Measurements from ENCODE around the gene PAGR1.
"Not testable (repeated sequence)": the region's sequence is repeated elsewhere in the genome, so short reads cannot be mapped to it uniquely, and the experiment has no call there.

The PAGR1 gene

DNA sequence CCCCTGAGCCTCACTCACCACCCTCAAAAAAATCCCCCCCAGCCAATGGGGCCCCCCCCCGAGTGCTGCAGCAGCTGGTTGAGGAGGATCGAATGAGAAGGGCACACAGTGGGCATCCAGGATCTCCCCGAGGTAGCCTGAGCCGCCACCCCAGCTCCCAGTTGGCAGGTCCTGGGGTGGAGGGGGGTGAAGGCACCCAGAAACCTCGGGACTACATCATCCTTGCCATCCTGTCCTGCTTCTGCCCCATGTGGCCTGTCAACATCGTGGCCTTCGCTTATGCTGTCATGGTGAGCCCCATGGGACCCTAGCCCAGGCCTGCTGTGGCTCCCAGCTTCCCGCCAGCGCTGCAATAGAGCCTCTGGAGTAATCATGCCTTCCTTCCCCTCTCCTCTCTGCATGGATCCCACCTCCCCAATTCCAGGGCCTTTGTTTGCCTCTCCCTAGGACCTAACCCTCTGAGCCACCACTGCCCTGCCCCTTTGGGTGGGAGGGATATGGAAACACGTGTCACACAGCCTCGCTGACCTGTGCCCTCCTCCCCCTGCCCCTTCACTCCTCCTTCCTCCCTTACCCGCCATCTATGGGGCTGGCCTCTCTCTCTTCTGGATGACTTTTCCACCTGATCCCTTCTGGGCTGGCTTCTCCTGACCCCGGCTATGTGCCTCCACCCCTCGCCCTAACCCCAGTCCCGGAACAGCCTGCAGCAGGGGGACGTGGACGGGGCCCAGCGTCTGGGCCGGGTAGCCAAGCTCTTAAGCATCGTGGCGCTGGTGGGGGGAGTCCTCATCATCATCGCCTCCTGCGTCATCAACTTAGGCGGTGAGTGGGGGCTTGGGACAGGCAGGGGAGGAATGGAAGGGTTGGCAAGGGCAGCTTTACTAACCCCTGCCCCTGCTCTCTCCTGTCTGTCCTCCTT, 2.0 kb upstream of the PAGR1 start:
- no peak for DNase-seq

DNA sequence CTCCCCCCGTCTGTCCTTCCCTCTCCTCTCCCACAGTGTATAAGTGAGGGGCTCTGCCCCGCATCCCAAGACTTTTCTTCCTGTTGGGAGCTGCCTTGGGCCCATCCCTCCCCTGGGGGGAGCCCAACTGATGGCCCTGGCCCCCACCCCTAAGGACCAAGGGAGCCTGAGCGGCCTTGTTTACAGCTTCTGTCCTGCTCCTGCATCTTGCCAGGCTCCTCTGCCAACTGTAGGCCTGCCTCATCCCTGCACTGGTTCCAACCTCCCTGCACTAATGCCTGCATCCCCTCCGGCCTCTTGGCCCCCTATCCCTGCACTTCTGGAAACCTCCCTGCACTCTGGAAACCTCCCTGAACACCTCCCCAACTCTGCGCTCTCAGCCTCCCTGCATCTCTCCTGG, 1.4 kb upstream of the PAGR1 start:
- no peak for DNase-seq

DNA sequence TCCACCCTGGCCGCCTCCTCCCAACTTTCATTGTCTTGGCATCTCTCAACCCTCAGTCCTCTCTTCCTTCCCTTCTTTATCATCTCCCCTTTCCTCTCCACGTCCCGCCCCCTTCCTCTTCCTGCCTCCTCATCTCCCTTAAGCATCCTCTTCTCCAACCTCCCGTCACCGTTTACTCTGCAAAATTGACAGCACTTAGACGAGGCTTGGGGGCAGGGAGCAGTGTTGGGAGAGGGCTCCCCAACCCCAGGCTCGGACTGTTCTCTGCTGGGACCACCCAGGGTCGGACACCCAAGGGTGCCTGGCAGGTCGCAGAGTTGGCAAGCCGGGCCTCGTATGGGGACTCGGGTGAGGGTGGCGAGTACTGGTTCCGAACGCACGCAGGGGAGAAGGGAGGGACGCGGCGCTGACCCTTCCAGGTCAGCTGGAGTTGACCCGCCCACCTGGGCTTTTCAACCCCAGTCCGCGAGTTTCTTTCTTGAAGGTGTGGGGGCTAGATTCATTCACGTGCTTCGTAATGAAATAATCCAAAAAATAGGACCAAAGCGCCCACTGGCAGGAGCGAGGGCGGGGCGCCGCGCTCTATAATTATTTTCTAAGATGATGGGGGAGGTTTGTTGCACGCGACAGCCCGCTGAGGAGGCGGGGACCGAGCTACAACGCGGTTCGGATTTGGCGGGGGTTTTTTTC, 775 bp upstream of the PAGR1 start:
- peak in 1 of 2 experiments; percentile 27 for DNase-seq

DNA sequence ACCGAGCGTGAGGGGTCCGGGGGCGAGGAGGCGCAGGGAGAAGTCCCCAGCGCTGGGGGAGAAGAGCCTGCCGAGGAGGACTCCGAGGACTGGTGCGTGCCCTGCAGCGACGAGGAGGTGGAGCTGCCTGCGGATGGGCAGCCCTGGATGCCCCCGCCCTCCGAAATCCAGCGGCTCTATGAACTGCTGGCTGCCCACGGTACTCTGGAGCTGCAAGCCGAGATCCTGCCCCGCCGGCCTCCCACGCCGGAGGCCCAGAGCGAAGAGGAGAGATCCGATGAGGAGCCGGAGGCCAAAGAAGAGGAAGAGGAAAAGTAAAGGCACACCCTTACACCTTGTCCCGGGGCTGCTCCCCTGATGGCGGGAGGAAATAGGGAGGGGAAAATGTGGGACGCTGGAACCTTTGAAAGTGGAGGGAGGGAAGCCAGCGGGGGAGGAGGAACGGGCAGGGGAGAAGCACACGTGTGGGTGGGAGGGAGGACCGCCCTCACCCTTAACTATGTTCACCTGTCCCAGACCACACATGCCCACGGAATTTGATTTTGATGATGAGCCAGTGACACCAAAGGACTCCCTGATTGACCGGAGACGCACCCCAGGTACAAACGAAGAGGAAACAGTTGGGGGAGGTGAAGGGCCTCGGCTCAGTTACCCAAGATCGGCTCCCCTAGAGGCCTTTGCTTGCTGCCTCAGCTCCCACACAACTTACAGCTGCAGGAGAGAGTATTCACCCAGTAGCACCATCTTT, 916 bp downstream of the PAGR1 start:
- peak; percentile 45 to 89 for DNase-seq

DNA sequence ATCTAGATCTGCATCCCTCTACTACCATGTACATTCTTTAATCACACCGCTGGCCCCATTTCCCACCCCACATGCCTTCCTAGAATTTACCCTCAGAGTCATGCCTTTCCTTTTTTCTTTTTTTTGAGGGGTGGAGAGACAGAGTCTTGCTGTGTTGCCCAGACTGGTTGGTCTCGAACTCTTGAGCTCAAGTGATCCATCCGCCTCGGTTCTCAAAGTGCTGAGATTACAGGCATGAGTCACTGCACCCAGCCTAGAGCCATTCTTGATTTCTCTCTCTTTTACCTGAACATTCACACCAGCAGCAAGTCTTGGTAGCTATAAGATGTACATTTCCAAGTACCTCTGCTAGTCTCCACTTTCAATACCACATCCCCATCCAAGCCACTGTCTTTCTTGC, 2.1 kb downstream of the PAGR1 start:
- no peak for DNase-seq

GRCh38 chr16:29819506-29819905, 3.6 kb downstream of the PAGR1 start:
- DNase-seq, result no peak

GRCh38 chr16:29820271-29820701, 4.3 kb downstream of the PAGR1 start, which contains the start of gene MVP:
Gene MVP, plus strand, starts transcription at chr16:29820462. Its CDS starts 10,088 bp downstream, at chr16:29830550.
- DNase-seq, result peak in 1 of 2 experiments; percentile 71

DNA sequence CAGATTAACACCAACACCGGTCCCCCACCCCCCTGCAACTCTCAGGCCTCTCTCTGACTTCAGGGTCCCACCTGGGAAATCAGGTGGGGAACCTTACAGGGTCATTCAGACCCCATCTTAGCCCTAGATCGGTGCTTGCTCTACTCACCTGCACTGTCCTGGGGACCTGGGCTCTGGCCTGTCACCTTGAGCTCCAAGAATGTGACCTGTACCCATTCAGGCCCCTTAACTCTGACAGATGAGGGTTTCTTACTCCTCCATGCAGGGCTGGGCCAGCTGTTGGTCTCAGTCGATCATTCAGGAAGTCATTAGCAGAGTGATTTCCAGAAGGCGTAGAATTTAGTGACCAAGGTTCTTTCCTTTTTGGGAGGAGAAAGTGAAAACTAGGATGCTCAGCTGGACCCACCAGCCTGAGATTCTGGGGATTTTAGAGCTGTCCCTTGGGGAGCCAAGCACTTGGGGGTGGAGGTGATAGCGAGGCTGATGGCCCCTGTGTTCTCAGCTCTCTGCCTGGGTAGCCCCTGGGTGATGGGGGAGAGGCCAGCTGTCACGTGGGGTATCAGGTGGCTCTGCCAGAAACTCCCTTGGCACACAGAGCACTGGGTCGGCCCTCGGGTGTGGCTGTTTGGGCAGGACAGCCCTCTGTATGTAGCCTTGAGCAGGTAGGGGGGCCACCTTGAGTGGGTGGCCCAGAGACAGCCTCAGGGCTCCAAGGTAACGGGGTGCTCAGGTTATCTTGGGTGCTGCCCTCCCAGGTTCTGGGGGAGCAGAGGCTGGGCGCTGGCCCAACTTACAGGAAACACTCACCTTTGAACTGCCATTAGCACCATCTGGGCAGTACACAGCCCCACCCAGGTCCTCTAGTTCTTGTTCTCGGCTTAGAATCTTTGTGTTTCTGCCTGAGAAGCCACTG, 5.0 kb downstream of the PAGR1 start:
- DNase-seq, result peak; percentile 45 to 69

DNA sequence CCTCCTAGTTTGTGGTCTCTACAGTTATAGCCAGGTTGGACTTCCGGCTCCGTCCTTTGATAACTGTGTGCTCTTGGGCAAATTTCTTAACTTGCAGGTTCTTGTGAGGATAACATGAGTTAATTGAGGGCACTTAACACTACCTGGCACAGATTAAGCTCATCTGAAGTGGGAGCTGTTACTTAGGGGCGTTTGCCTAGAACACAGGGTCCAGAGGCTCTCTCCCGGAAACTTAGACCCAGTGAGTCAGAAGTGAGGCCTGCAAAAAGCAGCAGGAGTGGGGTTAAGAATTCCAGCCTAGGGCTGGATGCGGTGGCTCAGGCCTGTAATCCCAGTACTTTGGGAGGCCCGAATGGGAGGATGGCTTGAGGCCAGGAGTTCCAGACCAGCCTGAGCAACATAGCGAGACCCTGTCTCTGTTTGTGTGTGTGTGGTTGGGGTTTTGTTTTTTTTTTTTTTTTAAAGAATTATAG, 5.7 kb downstream of the PAGR1 start:
- DNase-seq, result peak; percentile 47 to 83

GRCh38 chr16:29824589-29825144, 8.7 kb downstream of the PAGR1 start:
- peak in 1 of 2 experiments; percentile 80 for DNase-seq

DNA sequence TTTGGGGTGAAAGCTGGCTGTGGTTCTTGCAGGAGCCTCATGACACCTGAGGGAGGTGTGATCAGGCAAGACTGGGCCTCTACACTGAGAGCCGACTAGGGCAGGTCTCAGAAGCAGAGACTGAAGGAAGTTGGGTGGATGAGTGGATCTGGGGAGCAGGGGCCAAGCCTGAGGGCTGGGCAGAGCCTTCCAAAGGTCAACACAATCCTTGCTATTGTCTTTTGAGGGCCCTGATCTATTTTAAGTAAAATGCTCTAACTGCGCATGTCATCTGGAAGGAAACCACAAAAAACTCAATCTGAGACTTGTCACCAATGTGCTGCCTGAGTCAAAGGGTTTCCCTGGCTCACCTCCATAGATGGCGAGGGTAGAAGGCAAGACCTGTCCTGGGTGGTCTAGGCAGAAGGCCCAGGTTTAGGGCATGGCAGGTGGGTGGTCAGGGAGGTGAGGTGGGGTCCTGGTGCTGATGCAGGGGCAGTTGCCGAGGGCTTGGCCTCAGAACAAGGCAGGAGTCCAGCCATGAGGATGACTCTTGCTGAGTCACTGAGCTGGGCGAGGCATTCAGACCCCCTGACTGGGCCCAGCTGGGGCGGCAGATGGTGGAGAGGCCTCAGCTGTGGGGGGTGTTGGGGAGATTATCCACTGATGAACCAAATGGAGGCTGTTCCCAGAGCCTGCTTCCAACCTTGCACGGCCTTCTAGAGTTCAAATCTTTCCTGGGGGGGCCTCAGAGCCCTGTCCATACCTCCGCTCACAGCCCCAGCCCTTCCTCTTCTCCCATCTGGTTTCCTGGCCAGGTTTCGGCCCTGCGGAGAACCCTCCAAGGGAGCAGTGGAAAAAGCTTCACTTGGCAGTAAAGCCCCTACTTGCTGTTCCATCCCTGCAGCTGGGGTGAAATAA, 9.4 kb downstream of the PAGR1 start:
- peak in 1 of 2 experiments; percentile 68 for DNase-seq

DNA sequence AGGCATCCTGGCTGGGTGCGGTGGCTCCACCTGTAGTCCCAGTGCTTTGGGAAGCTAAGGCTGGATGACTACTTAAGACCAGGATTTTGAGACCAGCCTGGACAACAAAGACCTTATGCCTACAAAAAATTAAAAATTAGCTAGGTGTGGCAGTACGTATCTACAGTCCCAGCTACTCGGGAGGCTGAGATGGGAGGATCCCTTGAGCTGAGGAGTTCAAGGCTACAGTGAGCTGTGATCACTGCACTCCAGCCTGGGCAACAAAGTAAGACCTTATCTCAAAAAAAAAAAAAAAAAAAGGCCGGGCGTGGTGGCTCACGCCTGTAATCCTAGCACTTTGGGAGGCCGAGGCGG, 10.4 kb downstream of the PAGR1 start:
- no peak for DNase-seq

DNA sequence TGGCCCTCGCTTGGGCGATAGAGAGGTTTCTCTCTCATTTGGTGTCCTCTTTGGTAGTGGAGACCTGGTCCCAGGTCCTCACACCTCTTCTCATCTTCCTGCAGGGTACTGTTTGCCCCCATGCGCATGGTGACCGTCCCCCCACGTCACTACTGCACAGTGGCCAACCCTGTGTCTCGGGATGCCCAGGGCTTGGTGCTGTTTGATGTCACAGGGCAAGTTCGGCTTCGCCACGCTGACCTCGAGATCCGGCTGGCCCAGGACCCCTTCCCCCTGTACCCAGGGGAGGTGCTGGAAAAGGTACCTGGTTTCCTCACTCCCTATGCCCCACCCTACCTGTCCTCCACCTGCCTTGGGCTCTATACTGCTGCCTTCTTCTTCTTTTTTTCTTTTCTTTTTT, 14.8 kb downstream of the PAGR1 start:
- DNase-seq, result no peak

- no peak for DNase-seq
Observed at GRCh38 chr16:29831490-29831889, 15.5 kb downstream of the PAGR1 start.

DNA sequence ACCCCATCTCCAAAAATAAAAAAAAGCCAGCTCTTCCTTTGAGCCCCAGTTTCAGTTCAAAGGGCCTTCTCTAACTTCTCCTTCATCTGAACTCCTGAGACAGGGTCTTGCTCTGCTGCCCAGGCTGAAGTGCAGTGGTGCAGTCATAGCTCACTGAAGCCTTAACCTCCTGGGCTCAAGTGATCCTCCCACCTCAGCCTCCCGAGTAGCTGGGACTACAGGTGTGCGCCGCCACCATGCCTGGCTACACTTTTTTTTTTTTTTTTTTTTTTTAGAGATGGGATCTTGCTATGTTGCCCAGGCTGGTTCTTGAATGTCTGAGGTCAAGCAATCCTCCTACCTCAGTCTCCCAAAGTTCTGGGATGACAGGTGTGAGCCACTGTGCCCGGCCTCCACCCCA, 17.3 kb downstream of the PAGR1 start:
- not testable (repeated sequence) for DNase-seq

DNA sequence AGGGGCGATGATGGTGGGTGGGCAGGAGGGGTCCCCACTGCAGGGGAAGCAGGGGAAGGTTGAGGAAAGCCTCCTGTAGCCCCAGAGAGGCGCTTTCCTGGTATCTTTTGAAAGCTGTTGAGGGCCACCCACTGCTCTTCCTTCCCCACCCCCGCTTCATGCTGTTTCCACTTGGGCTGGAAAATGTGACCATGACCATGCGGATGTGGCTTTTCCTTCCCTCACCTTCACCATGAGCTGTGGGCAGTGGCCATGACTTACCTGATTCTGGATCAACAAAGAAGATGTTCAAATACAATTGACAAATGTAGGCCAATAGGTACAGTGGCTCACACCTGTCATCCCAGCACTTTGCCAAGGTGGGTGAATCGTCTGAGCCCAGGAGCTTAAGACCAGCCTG, 18.1 kb downstream of the PAGR1 start:
- no peak for DNase-seq

DNA sequence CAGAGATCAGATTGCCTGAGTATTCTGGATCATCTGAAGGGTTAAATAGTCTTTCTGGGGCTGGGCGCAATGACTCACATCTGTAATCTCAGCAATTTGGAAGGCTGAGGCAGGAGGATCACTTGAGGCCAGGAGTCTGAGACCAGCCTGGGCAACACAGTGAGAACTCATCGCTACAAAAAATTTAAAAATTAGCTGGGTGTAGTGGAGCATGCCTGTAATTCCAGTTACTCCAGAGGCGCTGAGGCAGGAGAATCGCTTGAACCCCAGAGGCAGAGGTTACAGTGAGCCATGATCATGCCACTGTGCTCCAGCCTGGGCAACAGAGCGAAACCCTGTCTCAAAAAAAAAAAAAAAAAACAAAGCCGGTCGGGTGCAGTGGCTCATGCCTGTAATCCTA, 20.0 kb downstream of the PAGR1 start:
- DNase-seq, result no peak

GRCh38 chr16:29836623-29837022, 20.7 kb downstream of the PAGR1 start:
- no peak for DNase-seq

DNA sequence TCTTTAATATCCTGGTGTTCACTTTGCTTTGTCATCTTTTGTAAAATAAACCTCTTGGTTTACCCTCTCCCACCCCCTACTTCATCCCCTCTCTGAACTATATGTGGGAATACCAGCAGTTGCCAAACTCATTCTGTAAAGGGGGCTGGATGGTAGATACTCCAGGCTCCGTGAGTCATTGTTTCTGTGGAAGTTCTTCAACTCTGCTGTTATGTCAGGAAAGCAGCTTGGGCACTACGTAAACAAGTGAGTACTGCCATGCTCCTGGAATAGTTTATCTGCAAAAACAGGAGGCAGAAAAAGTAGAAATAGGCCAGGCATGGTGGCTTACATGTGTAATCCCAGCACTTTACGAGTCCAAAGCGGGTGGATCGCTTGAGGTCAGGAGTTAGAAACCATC, 21.9 kb downstream of the PAGR1 start:
- DNase-seq, result no peak

- no peak for DNase-seq
Observed at GRCh38 chr16:29839822-29840221, 23.9 kb downstream of the PAGR1 start.

GRCh38 chr16:29840240-29840639, 24.3 kb downstream of the PAGR1 start:
- no peak for DNase-seq

All from SW 1271 (cell line).